Measurements from ENCODE around the gene VEGFC. TPM values are rescaled to one million over a fixed set of nuclear protein-coding genes. Genes with fewer than 3 reads are reported as not detected.

The VEGFC gene
- total RNA-seq, 1 donor from 2014 or later = 11.1 TPM

- Mint-ChIP-seq H3K27me3 (ENCODE audit: low read depth) (no peaks in the 10 kb centered on the region), H3K4me1 (ENCODE audit: low read depth) (peaks cover 11% of the 10 kb centered on the region), H3K4me3 (ENCODE audit: unreplicated experiment) (no peak overlapping the region), H3K27ac (ENCODE audit: unreplicated experiment) (no peak overlapping the region), H3K36me3 (ENCODE audit: low read depth) (no peaks in the 10 kb centered on the region), H3K9me3 (ENCODE audit: low read depth) (no peaks in the 10 kb centered on the region)
- TF ChIP-seq CTCF (IDR thresholded peaks at IDR 0.05) = no peak
- no peak for DNase-seq (ENCODE audit: low spot score)
These were observed 124.4 kb downstream of the VEGFC start for GRCh38 chr4:176668324-176668723.

- no peak overlapping the region for H3K27ac Mint-ChIP-seq (ENCODE audit: unreplicated experiment)
- H3K9me3 Mint-ChIP-seq (ENCODE audit: low read depth) = no peaks in the 10 kb centered on the region
- TF ChIP-seq CTCF (IDR thresholded peaks at IDR 0.05) = no peak
- DNase-seq (ENCODE audit: low spot score) = no peak
- no peak overlapping the region for H3K4me3 Mint-ChIP-seq (ENCODE audit: unreplicated experiment)
- H3K27me3 Mint-ChIP-seq (ENCODE audit: low read depth) = no peaks in the 10 kb centered on the region
- no peaks in the 10 kb centered on the region for H3K36me3 Mint-ChIP-seq (ENCODE audit: low read depth)
- peaks cover 11% of the 10 kb centered on the region for H3K4me1 Mint-ChIP-seq (ENCODE audit: low read depth)
These were observed 127.8 kb downstream of the VEGFC start for GRCh38 chr4:176664964-176665363.

GRCh38 chr4:176660561-176660960 is 132.2 kb downstream of the VEGFC start:
- H3K36me3 Mint-ChIP-seq (ENCODE audit: low read depth) = no peaks in the 10 kb centered on the region
- DNase-seq (ENCODE audit: low spot score) = no peak
- H3K9me3 Mint-ChIP-seq (ENCODE audit: low read depth) = no peaks in the 10 kb centered on the region
- TF ChIP-seq CTCF (IDR thresholded peaks at IDR 0.05) = no peak
- no peaks in the 10 kb centered on the region for H3K27me3 Mint-ChIP-seq (ENCODE audit: low read depth)
- H3K4me3 Mint-ChIP-seq (ENCODE audit: unreplicated experiment) = no peak overlapping the region
- H3K4me1 Mint-ChIP-seq (ENCODE audit: low read depth) = no peaks in the 10 kb centered on the region
- no peak overlapping the region for H3K27ac Mint-ChIP-seq (ENCODE audit: unreplicated experiment)

GRCh38 chr4:176656108-176656507 is 136.6 kb downstream of the VEGFC start:
- DNase-seq (ENCODE audit: low spot score) = no peak
- Mint-ChIP-seq H3K27me3 (ENCODE audit: low read depth) (peaks cover 1% of the 10 kb centered on the region), H3K9me3 (ENCODE audit: low read depth) (no peaks in the 10 kb centered on the region), H3K4me3 (ENCODE audit: unreplicated experiment) (no peak overlapping the region), H3K27ac (ENCODE audit: unreplicated experiment) (no peak overlapping the region), H3K4me1 (ENCODE audit: low read depth) (no peaks in the 10 kb centered on the region), H3K36me3 (ENCODE audit: low read depth) (no peaks in the 10 kb centered on the region)
- no peak for TF ChIP-seq CTCF (IDR thresholded peaks at IDR 0.05)

- Mint-ChIP-seq H3K27ac (ENCODE audit: unreplicated experiment) (no peak overlapping the region), H3K27me3 (ENCODE audit: low read depth) (peaks cover 4% of the 10 kb centered on the region), H3K36me3 (ENCODE audit: low read depth) (no peaks in the 10 kb centered on the region), H3K9me3 (ENCODE audit: low read depth) (no peaks in the 10 kb centered on the region), H3K4me3 (ENCODE audit: unreplicated experiment) (no peak overlapping the region), H3K4me1 (ENCODE audit: low read depth) (no peaks in the 10 kb centered on the region)
- no peak for DNase-seq (ENCODE audit: low spot score)
- no peak for TF ChIP-seq CTCF (IDR thresholded peaks at IDR 0.05)
These were observed 138.0 kb downstream of the VEGFC start for GRCh38 chr4:176654565-176655216.

Data from chondrocyte (in vitro differentiated cells).